ENCODE results near the gene YIF1A.
"Not testable (repeated sequence)": the region's sequence is repeated elsewhere in the genome, so short reads cannot be mapped to it uniquely, and the experiment has no call there.

The YIF1A gene

DNA sequence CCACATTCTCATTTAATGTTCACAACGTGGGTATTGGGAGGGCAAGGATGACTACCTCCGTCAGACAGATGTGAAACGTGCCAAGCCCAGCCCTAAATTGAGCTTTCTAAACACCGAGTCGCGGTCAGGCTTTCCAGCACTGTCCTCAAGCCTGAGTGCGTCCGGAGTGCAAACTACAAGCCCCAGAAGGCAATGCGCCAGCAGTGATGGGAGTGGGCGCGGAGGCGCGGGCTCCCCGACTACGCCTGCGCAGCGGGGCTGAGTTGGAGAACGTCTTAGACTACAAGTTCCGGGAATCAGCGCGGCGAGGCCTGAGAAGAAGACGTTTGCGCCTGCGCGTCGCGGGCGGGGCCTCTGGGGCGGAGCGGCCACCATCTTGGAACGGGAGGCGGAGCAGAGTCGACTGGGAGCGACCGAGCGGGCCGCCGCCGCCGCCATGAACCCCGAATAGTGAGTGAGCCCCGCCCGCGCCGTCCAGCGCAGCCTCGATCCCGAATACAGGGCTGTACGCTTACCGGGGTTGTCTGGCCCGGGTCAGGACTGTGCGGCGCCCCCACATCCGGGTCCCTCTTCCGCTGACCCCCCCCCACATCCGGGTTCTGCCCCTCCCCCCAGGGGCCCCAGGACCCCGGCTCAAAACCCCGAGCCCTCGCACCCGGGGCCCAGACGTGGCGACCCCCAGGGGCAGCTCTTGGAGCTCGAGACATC, 20.5 kb downstream of the YIF1A start, which contains the start of gene RAB1B:
RAB1B (plus strand) TSS at position 396 of the 708 bp plus-strand sequence; CDS start at position 437, 41 bp downstream.
- DNase-seq: peak; percentile 95

DNA sequence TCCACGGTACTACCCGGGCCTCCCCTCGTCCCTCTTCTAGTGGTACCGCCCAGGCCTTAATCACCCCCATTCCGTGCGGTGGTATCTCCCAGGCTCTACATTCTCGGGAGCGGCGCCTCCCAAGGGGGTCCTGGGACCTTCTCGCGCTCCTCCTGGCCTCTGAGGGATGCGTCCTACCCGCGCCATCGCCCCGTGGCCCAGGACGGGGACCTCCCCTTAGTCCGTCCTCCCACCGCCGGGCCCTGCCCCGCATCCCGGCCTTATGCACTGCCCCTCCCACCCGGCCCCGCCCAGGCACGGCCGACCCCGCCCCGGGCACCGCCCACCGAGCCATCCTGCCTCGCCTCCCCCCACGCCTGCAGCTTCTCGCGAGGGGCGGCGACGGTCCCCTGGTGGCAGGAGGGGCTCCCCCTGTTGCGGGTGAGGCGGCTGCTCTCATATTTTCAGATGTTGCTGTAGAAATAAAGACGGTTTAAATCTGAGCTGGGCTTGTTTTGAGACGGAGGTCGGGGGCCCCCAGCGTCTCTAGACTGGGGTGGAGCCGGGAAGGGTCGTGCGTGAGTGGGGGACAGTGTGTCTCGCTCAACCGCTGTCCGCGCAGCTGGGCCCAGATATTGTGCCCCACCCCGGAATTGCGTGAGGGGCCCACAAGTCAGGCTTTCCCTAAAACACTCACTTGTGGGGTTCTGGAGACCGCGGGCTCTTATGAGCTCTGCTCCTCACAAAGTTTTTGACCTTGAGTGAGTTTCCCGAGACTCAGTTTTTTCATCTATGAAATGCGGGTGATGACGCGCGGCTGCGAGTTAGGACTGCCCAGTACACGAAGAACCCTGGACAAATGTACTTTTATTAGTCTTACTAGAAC, 21.3 kb downstream of the YIF1A start:
- no peak for DNase-seq

DNA sequence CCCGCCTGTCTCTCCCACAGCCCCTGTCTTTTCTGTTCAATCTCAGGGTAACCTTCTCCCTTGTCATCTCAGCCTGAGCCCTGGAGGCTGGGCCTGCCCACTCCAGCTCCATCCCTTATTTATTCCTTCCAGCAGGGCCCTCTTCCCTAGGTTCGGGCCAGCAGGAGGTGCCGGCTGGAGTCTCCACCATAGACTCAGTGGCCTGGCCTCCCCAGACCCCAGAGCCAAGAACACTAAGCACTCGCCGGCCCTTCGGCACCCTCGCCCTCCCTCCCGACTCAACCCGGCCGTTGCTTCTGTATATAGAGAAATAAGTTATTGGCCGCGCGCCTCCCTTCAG, 21.9 kb downstream of the YIF1A start:
- no peak for DNase-seq

DNA sequence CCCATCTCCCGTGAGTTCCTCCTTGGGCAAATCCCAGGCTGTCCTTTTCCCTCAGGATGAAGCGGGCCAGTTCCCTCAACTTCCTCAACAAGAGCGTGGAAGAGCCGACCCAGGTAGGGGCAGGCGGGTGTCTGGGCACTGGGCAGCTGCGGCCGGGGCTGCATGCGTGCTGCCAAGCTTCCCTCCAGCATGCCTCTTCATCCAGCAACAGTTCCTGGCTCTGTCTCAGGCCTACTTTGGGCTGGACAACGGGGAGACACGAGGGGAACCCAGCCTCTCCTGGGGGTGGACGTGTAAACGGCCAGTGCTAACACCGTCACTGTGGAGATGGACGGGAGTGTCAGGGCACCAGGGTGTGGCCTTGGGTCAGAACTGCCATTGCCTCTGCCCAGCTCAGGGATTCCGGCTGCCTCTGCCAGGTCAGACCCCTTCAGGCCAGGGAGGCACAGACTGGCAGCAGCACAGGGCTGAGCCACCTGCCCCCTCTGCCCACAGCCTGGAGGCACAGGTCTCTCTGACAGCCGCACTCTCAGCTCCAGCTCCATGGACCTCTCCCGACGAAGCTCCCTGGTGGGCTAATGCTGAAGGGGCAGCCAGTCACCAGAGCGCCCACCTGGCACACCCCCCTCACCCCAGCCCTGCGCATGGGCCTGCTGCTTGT, 22.4 kb downstream of the YIF1A start:
- DNase-seq: no peak

DNA sequence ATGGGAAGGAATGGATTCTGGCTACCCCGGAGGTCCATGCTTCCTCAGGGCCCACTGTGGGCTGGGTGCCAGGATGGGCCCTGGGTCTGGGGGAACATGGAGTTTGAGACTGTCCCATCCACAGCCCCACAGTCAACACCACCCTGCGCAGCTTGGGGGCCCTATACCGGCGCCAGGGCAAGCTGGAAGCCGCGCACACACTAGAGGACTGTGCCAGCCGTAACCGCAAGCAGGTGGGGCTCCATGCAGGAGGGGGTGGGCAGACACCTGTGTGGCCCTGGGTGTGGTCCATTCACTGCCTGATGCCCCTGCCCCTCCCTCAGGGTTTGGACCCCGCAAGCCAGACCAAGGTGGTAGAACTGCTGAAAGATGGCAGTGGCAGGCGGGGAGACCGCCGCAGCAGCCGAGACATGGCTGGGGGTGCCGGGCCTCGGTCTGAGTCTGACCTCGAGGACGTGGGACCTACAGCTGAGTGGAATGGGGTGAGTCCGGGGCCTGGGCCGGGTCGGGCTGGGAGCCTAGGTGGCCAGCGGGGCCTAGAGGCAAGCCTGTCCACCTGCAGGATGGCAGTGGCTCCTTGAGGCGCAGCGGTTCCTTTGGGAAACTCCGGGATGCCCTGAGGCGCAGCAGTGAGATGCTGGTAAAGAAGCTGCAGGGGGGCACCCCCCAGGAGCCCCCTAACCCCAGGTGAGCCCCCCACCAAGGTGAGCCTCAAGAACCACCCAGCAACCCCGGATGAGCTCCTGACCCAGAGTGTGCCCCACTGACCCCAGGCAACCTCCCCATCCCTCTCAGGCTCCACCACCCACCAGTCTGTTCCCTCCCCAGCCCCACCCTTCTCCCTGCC, 23.2 kb downstream of the YIF1A start:
- DNase-seq: no peak

DNA sequence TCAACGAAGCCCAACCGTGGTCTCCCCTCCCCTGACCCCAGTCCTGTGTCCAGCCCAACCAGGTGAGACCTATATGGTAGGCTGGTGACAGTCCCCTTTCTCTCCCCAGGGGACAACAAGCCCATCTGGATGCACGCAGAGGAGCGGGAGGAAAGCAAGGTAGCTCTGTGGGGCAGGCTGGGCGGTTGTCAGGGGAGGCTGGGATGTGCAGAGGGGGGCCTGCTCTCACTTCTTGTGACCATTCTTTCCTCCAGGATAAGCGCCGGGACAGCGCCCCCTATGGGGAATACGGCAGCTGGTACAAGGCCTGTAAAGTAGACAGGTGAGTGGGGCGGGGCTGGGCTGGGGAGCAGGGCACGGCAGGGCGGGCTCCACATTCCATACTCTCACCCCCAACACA, 24.0 kb downstream of the YIF1A start:
- no peak for DNase-seq

DNA sequence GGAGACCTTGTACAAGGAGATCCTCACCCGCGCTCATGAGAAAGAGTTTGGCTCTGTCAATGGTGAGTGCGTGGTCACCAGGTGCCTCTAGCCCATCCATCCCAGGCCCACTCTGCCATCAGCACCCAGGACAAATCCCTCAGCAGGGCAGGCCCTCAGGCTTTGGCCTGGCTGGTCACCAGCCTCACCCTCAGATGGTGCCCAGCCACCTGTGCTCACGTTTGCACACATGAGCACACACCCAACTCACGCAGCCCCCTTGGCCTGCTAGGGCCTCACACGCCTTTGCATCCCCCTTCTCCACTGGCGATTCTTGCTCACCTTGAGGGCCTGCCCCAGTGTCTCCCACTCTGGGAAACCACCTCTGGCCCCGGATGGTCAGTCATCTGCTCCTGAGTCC, 24.6 kb downstream of the YIF1A start:
- DNase-seq: no peak

DNA sequence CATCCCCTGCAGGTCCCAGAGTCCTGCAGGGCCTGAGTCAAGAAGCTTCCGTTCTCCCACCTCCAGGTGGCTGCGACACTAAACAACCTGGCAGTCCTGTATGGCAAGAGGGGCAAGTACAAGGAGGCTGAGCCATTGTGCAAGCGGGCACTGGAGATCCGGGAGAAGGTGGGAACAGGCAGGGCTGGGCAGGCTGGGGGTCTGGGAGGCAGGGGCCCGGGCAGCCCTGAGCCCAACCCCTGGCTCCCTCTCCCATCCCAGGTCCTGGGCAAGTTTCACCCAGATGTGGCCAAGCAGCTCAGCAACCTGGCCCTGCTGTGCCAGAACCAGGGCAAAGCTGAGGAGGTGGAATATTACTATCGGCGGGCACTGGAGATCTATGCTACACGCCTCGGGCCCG, 25.2 kb downstream of the YIF1A start:
- no peak for DNase-seq

DNA sequence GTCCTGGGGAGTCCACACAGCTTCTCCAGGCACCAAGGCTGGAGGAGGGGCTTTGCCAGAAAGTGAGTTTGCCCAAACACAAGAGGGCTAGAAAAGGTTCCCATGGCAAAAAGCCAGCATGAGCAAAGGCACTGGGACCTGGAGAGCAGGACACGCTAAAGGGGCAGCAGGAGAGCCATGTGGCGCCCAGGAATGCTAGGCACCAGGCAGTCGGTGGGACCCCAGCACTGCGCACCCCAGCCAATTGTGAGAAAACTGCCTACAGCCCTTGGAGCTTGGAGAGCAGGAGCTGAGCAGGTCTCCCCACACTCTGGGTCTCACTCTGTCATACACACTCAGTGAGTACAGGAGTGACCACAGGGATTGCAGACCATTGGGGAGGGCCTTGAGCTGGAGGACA, 25.7 kb downstream of the YIF1A start:
- DNase-seq: no peak

DNA sequence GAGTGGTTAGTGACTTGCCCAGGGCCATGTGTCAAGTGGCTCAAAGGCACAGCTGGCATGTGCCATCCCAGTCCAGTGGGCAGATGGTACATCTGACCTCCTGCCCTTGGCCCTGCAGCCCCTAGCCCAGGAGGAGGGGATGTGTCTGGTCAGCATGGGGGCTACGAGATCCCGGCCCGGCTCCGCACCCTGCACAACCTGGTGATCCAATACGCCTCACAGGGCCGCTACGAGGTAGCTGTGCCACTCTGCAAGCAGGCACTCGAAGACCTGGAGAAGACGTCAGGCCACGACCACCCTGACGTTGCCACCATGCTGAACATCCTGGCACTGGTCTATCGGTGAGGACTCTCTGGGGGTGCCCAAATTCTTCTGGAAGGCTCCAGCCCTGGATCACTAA, 26.2 kb downstream of the YIF1A start:
- DNase-seq: no peak

DNA sequence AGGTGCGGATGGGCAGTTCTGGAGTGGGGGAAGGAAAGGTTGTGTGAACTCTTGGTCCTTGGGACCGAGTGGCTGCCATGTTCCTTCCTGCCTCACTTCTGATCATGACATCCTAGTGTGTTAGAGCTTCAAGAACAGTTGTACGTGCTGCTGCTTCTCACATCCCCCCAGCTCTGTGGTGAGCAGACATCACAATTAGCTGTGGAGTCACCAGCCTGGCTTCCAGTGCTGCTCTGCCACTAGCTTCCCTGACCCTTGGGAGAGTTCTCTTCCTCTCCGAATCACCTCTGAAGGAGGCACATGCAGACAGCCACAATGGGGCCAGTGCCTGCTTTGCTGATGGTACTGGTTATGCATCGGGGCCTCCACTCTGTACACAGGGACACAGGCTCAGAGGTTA, 26.8 kb downstream of the YIF1A start:
- no peak for DNase-seq

DNA sequence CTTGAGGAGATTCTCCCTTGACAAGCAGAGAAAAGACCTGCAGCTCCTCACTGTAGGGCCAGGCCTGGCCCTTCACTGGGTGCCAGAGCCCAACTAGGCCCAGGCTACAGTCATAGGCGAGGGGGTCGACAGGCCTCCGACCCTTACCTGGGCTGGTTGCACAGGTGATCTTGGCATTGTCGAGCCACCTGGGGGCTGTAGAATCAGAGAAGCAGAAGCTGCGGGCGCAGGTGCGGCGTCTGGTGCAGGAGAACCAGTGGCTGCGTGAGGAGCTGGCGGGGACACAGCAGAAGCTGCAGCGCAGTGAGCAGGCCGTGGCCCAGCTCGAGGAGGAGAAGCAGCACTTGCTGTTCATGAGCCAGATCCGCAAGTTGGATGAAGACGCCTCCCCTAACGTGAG, 27.4 kb downstream of the YIF1A start:
- DNase-seq: no peak

DNA sequence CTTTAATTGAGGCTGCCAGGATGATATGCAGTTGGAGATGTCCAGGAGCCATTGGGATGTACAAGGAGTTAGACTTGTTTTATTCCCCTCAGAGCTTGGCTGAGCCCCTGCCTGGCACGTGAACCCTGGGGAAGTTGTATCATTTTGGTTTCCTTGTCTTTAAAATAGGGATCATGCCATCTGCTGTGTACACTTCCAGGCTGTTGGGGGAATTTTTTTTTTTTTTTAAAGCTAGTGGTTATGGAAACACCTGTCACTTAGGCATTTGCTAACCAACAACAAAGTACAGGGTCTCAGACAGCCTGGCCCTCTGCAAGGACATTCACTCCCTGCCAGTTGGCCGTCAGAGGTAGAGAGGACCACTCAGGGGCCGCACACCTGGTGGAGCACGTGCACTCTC, 29.0 kb downstream of the YIF1A start:
- DNase-seq: no peak

DNA sequence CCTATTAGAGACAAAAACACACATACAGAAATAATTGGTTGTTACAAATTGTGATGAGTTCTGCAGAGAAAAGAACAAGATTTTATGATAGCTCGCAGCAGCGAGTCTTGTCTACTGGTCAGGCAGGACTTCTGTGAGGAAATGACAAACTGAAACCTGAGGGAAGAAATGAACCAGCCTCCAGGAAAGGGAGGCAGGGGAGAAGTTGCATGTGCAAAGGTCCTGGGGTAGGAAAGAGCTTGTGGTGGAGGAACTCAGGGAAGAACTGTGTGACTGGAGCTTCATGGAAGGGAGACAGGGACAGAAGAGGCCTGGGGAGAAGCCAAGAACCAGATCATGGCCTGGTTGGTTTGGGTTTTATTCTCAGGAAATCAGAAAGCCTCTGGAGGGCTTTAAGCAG, 29.7 kb downstream of the YIF1A start:
- no peak for DNase-seq

DNA sequence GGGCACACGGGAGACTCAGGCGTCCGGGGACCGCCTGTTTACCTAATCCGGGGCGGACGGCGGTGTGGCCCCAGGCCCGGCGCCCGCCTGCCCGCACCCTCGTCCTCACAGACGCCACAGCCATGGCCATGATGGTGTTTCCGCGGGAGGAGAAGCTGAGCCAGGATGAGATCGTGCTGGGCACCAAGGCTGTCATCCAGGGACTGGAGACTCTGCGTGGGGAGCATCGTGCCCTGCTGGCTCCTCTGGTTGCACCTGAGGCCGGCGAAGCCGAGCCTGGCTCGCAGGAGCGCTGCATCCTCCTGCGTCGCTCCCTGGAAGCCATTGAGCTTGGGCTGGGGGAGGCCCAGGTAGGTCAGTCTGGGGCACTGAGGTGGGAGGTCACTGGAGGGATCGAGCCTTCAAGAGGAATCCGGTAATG, 30.5 kb downstream of the YIF1A start:
- no peak for DNase-seq

DNA sequence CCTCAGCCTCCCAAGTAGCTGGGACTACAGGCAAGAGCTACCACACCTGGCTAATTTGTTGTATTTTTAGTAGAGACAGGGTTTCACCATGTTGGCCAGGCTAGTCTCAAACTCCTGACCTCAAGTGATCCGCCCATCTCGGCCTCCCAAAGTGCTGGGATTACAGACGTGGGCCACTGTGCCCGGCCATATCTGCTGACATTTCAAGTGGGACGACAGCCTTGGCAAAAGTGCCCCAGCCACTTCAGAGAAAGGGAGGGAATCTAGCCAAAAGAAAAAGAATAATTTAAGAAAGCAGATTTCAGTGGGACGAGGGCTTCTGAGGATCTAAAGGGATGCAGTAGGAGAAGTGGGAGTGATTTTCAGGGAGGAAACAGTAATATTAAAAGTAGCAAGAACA, 35.9 kb downstream of the YIF1A start:
- DNase-seq: not testable (repeated sequence)

DNA sequence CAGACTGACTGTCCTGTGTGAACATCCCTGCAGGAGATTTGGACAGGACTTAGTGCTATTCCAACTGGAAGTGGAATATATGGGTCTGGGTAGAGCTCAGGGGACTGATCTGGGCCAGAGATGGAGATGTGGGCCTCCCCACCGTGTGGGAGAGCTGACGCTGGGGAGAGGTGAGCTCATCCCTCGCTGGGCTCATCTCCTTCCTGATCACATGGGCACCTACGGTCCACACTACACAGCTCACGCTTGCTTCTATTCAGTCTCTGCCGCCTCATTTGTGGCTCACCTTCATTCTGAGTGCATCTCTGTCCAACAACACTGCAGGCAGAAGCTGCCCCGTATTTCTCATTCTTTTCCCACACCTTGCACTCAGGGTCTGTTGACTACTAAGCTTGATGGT, 37.1 kb downstream of the YIF1A start:
- no peak for DNase-seq

DNA sequence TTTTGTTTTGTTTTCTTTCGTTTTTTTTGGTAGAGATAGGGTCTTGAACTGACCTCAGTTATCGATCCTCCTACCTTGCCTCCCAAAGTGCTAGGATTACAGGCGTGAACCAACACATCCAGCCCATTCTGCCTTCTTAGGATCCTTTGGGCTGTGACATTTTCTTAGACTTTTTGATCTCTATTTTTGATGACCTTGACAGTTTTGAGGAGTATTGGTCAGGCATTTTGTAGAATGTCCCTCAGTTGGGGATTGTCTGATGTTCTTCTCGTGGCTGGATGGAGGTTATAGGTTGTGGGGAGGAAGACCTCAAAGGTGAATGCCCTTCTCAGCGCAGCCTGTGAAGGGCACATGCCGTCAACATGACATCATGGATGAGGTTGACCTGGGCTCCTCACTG, 40.0 kb downstream of the YIF1A start:
- no peak for DNase-seq

DNA sequence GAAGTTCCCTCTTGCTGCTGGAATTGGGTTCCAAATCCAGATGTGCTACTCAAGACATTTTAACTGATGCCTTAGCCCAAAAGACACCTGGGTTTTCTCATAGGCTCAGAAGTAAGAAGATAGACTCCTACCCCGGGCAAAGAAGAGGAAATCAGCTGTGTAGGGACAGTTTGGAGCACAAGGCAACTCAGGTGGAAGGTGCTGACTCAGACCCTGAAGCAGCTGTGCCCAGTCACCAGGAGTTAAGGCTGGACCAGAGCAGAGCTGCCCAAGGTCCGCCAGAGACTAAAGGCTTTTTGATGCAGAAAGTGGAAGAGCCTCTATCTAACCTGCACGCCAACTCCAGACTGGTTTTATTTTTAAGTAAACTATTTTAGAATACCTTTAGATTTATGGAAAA, 41.1 kb downstream of the YIF1A start:
- DNase-seq: no peak

DNA sequence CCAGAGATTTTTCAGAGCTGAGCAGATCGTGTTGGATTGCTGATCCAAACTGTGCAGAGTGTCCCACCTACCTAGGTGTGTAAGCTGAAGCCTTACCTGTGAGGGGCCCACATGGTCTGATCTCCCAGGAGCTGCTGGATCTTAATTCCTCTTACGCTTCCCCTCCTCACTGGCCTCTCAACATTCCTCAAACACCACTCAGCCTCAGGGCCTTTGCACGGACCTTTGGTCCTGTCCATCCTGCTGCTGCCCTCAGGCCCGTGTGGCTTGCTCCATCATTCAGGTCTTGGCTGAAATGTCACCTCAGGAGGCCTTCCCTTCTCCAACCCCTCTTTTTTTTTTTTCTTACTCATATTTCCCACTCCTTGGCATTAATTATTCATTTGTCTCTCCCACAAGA, 41.6 kb downstream of the YIF1A start:
- no peak for DNase-seq

DNA sequence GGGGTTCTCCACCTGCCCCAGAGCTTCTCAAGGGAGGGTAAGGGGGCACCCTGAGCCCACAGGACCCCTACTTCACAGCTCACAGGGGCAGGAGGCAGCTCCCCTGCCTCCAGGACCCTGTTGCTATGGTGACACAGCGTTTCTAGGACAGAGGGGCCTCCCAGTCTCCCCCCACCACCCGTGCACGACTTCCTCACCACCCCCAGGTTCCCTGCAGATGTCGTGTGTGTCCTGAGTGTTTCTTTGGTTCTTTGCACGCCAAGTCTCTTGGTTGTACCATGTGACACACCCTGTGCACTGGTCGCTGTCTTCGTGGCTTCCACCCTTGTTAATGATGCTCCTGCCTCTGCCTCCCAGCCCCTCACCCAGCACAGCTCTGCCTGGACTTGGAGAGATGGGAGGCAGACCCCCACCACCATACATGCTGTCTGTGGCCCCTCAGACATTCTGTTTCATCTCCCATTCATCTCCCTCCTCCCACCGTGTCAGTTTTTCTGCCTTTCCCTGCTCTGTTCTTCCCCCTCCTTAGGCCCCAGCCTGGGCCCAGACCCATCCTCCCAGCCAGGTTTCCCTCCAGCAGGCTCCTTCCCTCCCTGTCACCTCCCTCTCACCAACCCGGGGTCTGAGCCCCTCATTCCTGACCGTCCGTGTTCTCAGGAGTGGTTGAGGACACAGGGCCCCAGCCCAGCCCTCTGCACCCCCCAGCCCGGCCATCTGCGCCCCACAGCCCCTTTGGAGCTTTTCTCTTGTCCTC, 45.0 kb downstream of the YIF1A start:
- DNase-seq: no peak

DNA sequence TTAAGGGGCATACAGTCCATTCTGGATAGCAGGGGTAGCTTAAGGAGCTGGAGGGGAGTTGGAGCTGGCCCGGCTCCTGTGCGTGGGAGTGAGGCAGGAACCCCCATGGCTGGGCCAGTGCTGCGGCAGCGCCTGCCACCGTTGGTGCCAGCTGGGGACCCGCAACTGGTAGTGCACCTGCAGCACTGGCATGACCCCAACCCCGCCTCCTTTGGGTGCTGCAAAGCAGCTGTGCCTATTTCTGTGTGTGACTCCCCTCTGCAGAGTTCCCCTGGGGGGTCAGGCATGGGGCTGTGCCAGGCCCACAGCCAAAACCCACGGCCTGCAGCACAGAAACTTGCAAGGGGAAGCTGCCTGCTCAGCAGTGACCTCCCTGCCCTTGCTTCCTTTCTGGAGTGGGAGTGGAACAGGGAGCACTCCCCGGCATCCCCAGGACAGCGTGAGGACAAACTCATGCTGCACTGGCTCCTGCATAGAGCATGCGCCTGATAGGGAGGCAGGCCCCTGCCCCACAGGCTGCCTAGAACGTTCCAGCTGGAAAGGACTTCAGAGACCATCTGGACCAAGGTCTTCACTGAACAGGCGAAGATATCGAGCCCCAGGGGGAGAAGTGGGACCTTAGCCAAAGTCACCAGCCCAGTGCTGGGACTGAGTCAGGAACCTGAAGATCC, 46.7 kb downstream of the YIF1A start:
- DNase-seq: no peak
